SK-N-SH (cell line): ENCODE results near the gene RBBP8. TPM values are rescaled to one million over a fixed set of nuclear protein-coding genes. Genes with fewer than 3 reads are reported as not detected.

ENCODE experiments used
- CTCF ChIA-PET: fragments of 300-600, 350-600 bp; formaldehyde crosslinking; extraction: SDS; loops from one replicate; lab custom pipeline; 2021; lab: Yijun Ruan, JAX
- POLR2A ChIA-PET: fragments of 350-600 bp; sonication (Branson Sonifier 250); formaldehyde crosslinking; extraction: SDS; loops from one replicate; lab custom pipeline; 2020; ENCODE audit warnings: antibody characterized with exemption, inconsistent platforms; lab: Yijun Ruan, JAX
- DNase-seq: peaks from one replicate; pipeline ENCODE4 v3.0.0; 2012
- H2AFZ ChIP-seq: fragments of 200-600 bp; sonication (generic); 2 replicates; pipeline ENCODE4 v1.8.1; 2016; ENCODE audit warnings: antibody characterized with exemption, mild to moderate bottlenecking, low read depth
- H3F3A ChIP-seq: fragments of 200-600 bp; sonication (generic); replicated peaks from 2 replicates; pipeline ENCODE3; 2016; ENCODE audit warnings: antibody characterized with exemption, mild to moderate bottlenecking; ENCODE audit not compliant: insufficient read depth
- H3K27ac ChIP-seq, 2 experiments: fragments of 200-500 bp in 1 of 2; fragments of 200-600 bp in 1 of 2; sonication (Bioruptor generic) in 1 of 2; sonication (generic), shearing (Covaris generic) in 1 of 2; 2 replicates each; pipeline versions ENCODE4 v1.5.1 to v1.6.1; 2014 to 2016; ENCODE audit warnings: low read depth in 2 of 2, inconsistent platforms in 1 of 2, low read length in 1 of 2, mild to moderate bottlenecking in 1 of 2, mixed read lengths in 1 of 2
- H3K27me3 ChIP-seq: fragments of 200-600 bp; sonication (generic), shearing (Covaris generic); 2 replicates; pipeline ENCODE4 v1.6.1; 2016; ENCODE audit warnings: mixed run types; ENCODE audit not compliant: insufficient read depth
- H3K36me3 ChIP-seq, 2 experiments: fragments of 200-500 bp in 1 of 2; fragments of 200-600 bp in 1 of 2; sonication (Bioruptor generic) in 1 of 2; sonication (generic) in 1 of 2; replicated peaks in 1 of 2; 2 replicates each; pipeline versions ENCODE3 to v1.5.1; 2014 to 2016; ENCODE audit warnings: low read length in 1 of 2, mild to moderate bottlenecking in 1 of 2; ENCODE audit not compliant: insufficient read depth in 2 of 2, control insufficient read depth in 1 of 2
- H3K4me1 ChIP-seq, 2 experiments: fragments of 200-500 bp in 1 of 2; fragments of 200-600 bp in 1 of 2; sonication (Bioruptor generic) in 1 of 2; sonication (generic), shearing (Covaris generic) in 1 of 2; 2 replicates each; pipeline versions ENCODE4 v1.5.1 to v1.6.1; 2014 to 2016; ENCODE audit warnings: low read depth in 1 of 2, low read length in 1 of 2, mixed run types in 1 of 2; ENCODE audit not compliant: insufficient read depth in 2 of 2, control insufficient read depth in 1 of 2
- H3K4me2 ChIP-seq: fragments of 200-600 bp; sonication (generic), shearing (Covaris generic); 2 replicates; pipeline ENCODE4 v1.6.1; 2017; ENCODE audit warnings: mixed run types
- H3K4me3 ChIP-seq, 2 experiments: fragments of 200-500 bp in 1 of 2; fragments of 200-600 bp in 1 of 2; sonication (Bioruptor generic) in 1 of 2; sonication (generic), shearing (Covaris generic) in 1 of 2; 2 replicates each; pipeline versions ENCODE4 v1.5.1 to v1.8.1; 2014 to 2016; ENCODE audit warnings: low read depth in 2 of 2, inconsistent platforms in 1 of 2, low read length in 1 of 2, mild to moderate bottlenecking in 1 of 2, mixed read lengths in 1 of 2, moderate library complexity in 1 of 2
- H3K79me2 ChIP-seq: fragments of 200-600 bp; sonication (generic); 2 replicates; pipeline ENCODE4 v1.8.1; 2017; ENCODE audit warnings: mild to moderate bottlenecking; ENCODE audit not compliant: insufficient read depth
- H3K9ac ChIP-seq: fragments of 200-600 bp; sonication (generic); 2 replicates; pipeline ENCODE4 v1.6.1; 2017; ENCODE audit warnings: mixed run types
- H3K9me2 ChIP-seq: fragments of 200-600 bp; sonication (generic); 2 replicates; pipeline ENCODE4 v1.6.1; 2017; ENCODE audit warnings: mixed run types
- H3K9me3 ChIP-seq: fragments of 200-600 bp; sonication (generic); 2 replicates; pipeline ENCODE4 v1.6.1; 2017; ENCODE audit warnings: mixed run types, mild to moderate bottlenecking, moderate library complexity
- H4K20me1 ChIP-seq: fragments of 200-600 bp; sonication (generic); 2 replicates; pipeline ENCODE4 v1.6.1; 2017; ENCODE audit warnings: mild to moderate bottlenecking, mixed run types; ENCODE audit not compliant: insufficient read depth
- CHD2 ChIP-seq: fragments of 150-350 bp; IDR thresholded peaks from 2 replicates; pipeline ENCODE4 v1.6.1; 2018; ENCODE audit warnings: low read length; ENCODE audit not compliant: partially characterized antibody
- ELF1 ChIP-seq: IDR thresholded peaks from 2 replicates; pipeline ENCODE4 v1.4.0; 2012
- EZH2phosphoT487 ChIP-seq: fragments of 200-600 bp; sonication (generic); IDR thresholded peaks from 2 replicates; pipeline ENCODE4 v1.6.1; 2017; ENCODE audit warnings: low read depth, mixed run types, mild to moderate bottlenecking, antibody characterized with exemption, moderate library complexity, borderline replicate concordance
- FOXJ3 ChIP-seq: sonication (generic); formaldehyde crosslinking; IDR thresholded peaks from 2 replicates; pipeline ENCODE4 v1.5.1; 2020; ENCODE audit warnings: mild to moderate bottlenecking, missing genetic modification reagents
- FOXM1 ChIP-seq: IDR thresholded peaks from 2 replicates; pipeline ENCODE4 v1.4.0; 2012; ENCODE audit warnings: low read depth, mild to moderate bottlenecking
- GABPA ChIP-seq: IDR thresholded peaks from 2 replicates; pipeline ENCODE4 v1.4.0; 2012; ENCODE audit warnings: low read depth, mild to moderate bottlenecking
- GATA2 ChIP-seq: sonication (generic); formaldehyde crosslinking; IDR thresholded peaks from 2 replicates; pipeline ENCODE4 v1.5.0; 2020; ENCODE audit warnings: mild to moderate bottlenecking, missing genetic modification reagents
- JUND ChIP-seq: IDR thresholded peaks from 2 replicates; pipeline ENCODE4 v1.4.0; 2012
- MEF2A ChIP-seq: IDR thresholded peaks from 2 replicates; pipeline ENCODE4 v1.4.0; 2012; ENCODE audit warnings: low read depth, borderline replicate concordance
- NFIC ChIP-seq: IDR thresholded peaks from 2 replicates; pipeline ENCODE4 v1.4.0; 2012; ENCODE audit warnings: borderline replicate concordance
- RAD21 ChIP-seq: IDR thresholded peaks from 2 replicates; pipeline ENCODE4 v1.6.1; 2012; ENCODE audit warnings: mild to moderate bottlenecking, low read length
- RCOR1 ChIP-seq: fragments of 150-350 bp; IDR thresholded peaks from 2 replicates; pipeline ENCODE4 v1.6.1; 2017; ENCODE audit warnings: antibody characterized with exemption, low read length
- RXRA ChIP-seq: IDR thresholded peaks from 2 replicates; pipeline ENCODE4 v1.4.0; 2012; ENCODE audit warnings: low read depth, mild to moderate bottlenecking, borderline replicate concordance
- SIN3A ChIP-seq: IDR thresholded peaks from 2 replicates; pipeline ENCODE4 v1.6.1; 2012; ENCODE audit warnings: low read depth, mild to moderate bottlenecking, low read length, moderate library complexity, borderline replicate concordance
- SMC3 ChIP-seq: IDR thresholded peaks from 2 replicates; pipeline ENCODE4 v1.6.1; 2012; ENCODE audit warnings: low read depth, low read length, improper control_type of control experiment
- TAF1 ChIP-seq: IDR thresholded peaks from 2 replicates; pipeline ENCODE4 v1.6.1; 2012; ENCODE audit warnings: low read depth, mild to moderate bottlenecking, low read length, moderate library complexity, borderline replicate concordance
- TCF12 ChIP-seq: IDR thresholded peaks from 2 replicates; pipeline ENCODE4 v1.4.0; 2012
- YY1 ChIP-seq: IDR thresholded peaks from 2 replicates; pipeline ENCODE4 v1.4.0; 2012; ENCODE audit warnings: low read depth, mild to moderate bottlenecking
- WGBS: methylation state at CpG from one replicate; pipeline ENCODE4 v1.1.6; 2017; ENCODE audit warnings: low lambda C conversion rate; 5-methylcytosine and 5-hydroxymethylcytosine counted together
- polyA plus RNA-seq, 3 experiments: library from polyadenylated mRNA; depleted of rRNA; stranded (reverse); fragments of >200 nt; gene quantifications; 2 replicates each; pipeline ENCODE4 v1.2.3, GENCODE V29; 2012
- TF ChIP-seq, protein P1 (sequence below): fragments of 150-350 bp; IDR thresholded peaks from 2 replicates; pipeline ENCODE4 v1.6.1; 2017; ENCODE audit warnings: antibody characterized with exemption, low read length, low read depth, borderline replicate concordance
- TF ChIP-seq, protein P2 (sequence below): IDR thresholded peaks from 2 replicates; pipeline ENCODE4; 2012
- TF ChIP-seq, protein P3 (sequence below): IDR thresholded peaks from 2 replicates; pipeline ENCODE4 v1.4.0; 2012; ENCODE audit warnings: low read depth
- TF ChIP-seq, protein P4 (sequence below): fragments of 200-600 bp; sonication (generic); IDR thresholded peaks from 2 replicates; pipeline ENCODE4 v1.6.1; 2017; ENCODE audit warnings: antibody characterized with exemption, mild to moderate bottlenecking, moderate library complexity

RBBP8 gene
- polyA plus RNA-seq, 1 of the 3 experiments (the other 2 are of a cell fraction) = 9.6 TPM

DNA sequence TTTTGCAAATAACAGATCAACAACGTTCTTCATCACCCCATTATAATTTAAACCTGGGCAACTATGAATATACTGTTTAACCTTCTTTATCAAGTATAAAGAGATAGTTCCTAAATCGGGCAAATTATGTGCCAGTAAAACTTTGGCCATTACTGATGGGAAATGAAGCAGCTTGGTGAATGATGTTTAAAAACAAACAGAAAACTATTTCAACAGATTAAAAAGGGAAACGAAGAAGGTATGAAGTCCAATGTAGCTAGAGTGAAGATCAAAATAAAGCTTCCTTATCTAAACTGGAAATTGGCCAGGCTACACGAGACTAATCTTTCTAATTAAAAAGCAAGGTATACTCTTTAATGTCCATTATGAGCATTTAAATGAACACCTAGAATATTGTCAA is 6.7 kb upstream of the RBBP8 start (continued):
- TF ChIP-seq SIN3A = no peak

DNA sequence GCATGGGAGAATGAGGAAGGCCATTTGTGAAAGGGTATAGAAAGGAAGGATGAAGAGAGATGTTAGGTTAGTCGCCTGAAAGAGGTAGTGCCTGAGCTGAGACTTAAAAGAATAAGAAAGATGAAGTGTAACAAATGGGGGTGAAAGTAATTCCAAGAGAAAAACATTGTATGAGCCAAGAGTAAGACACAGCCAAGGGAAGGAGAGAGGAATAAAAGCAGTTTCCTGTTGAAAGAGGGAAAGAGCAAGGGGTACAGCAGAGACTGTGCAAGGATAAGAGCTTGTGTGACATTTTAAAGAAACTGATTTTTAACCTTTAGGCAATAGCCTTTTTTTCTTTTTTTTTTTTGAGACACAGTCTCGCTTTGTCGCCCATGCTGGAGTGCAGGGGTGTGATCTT is 4.8 kb upstream of the RBBP8 start:
- no peak for DNase-seq
- no peak overlapping the region for H3K4me2 ChIP-seq
- H3K27me3 ChIP-seq = no peaks in the 10 kb centered on the region
- no peak overlapping the region for H2AFZ ChIP-seq
- no peaks in the 10 kb centered on the region for H3K9me3 ChIP-seq
- no peaks in the 10 kb centered on the region; a peak in 2 of 4 replicates for H3K4me1 ChIP-seq
- H3K4me3 ChIP-seq = no peak overlapping the region
- ChIA-PET POLR2A (no interaction called here), CTCF (interaction anchor here (0.8 to 6.9 kb wide), 3 partner anchors 11 to 203 kb away, joined by 3 to 57 read pairs (median 44); no protein-coding TSS in a partner anchor)
- no peaks in the 10 kb centered on the region for H3K9me2 ChIP-seq
- H3K9ac ChIP-seq = no peak overlapping the region
- no peaks in the 10 kb centered on the region for H4K20me1 ChIP-seq
- 91% methylated on average over 3 of the region's 3 CpGs for WGBS
- H3K79me2 ChIP-seq = no peaks in the 10 kb centered on the region
- TF ChIP-seq ELF1 = no peak
- TF ChIP-seq, protein P1, sequence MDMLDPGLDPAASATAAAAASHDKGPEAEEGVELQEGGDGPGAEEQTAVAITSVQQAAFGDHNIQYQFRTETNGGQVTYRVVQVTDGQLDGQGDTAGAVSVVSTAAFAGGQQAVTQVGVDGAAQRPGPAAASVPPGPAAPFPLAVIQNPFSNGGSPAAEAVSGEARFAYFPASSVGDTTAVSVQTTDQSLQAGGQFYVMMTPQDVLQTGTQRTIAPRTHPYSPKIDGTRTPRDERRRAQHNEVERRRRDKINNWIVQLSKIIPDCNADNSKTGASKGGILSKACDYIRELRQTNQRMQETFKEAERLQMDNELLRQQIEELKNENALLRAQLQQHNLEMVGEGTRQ = no peak
- no peak for TF ChIP-seq GABPA
- TF ChIP-seq GATA2 = no peak
- no peak for TF ChIP-seq TAF1
- TF ChIP-seq, protein P2, sequence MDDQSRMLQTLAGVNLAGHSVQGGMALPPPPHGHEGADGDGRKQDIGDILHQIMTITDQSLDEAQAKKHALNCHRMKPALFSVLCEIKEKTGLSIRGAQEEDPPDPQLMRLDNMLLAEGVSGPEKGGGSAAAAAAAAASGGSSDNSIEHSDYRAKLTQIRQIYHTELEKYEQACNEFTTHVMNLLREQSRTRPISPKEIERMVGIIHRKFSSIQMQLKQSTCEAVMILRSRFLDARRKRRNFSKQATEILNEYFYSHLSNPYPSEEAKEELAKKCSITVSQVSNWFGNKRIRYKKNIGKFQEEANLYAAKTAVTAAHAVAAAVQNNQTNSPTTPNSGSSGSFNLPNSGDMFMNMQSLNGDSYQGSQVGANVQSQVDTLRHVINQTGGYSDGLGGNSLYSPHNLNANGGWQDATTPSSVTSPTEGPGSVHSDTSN = no peak
- TF ChIP-seq JUND = no peak
- no peak for TF ChIP-seq NFIC
- no peak for TF ChIP-seq YY1
- TF ChIP-seq, protein P3, sequence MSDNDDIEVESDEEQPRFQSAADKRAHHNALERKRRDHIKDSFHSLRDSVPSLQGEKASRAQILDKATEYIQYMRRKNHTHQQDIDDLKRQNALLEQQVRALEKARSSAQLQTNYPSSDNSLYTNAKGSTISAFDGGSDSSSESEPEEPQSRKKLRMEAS = no peak
- no peaks in the 10 kb centered on the region for H3F3A ChIP-seq
- no peaks in the 10 kb centered on the region for H3K36me3 ChIP-seq
- no peak overlapping the region for H3K27ac ChIP-seq

DNA sequence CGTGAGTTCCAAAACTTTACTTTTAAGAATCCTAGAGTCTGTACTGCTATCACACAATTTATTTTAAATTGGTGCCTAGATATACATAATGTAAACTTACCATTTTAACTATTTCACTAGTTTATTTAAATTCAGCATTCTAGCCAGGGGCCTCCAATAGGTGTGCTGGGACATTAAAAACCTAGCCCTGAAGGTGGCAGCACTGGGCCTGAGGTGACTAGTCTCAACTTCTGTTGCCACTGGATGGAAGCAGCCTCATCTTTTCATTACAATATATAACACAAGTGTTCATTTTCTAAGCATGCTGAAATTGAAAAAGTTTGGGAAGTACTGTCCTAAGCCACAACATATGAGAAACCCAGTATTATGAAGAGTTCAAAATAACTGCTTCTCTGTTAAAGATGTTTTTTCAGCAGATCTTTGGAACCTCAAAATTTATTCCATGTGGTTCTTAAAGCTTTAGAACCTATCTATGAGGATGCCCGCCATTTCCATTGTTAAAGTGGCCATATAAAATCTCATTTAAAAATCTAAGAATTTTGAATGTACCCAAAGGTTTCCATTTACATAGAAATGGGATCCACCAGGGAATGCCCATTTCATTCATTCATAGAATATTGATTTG is 2.9 kb upstream of the RBBP8 start:
- H3K9ac ChIP-seq = no peak overlapping the region
- no peak overlapping the region for H2AFZ ChIP-seq
- no peak overlapping the region for H3K4me2 ChIP-seq
- no peak overlapping the region for H3K27ac ChIP-seq
- peak; percentile 57 for DNase-seq
- peaks cover 13% of the 10 kb centered on the region for H3K79me2 ChIP-seq
- H3K9me3 ChIP-seq = no peaks in the 10 kb centered on the region
- POLR2A ChIA-PET = no interaction called here
- no peaks in the 10 kb centered on the region for H4K20me1 ChIP-seq
- no peaks in the 10 kb centered on the region for H3K36me3 ChIP-seq
- no peaks in the 10 kb centered on the region for H3F3A ChIP-seq
- H3K27me3 ChIP-seq = no peaks in the 10 kb centered on the region
- CTCF ChIA-PET = interaction anchor here (0.6 to 6.9 kb wide), 21 partner anchors 8 to 1136 kb away, joined by 3 to 57 read pairs (median 4); no protein-coding TSS in a partner anchor
- H3K9me2 ChIP-seq = no peaks in the 10 kb centered on the region
- H3K4me3 ChIP-seq = no peak overlapping the region
- H3K4me1 ChIP-seq = peaks cover 3% of the 10 kb centered on the region in 2 experiments; a peak in 3 of 4 replicates
- WGBS = 91% methylated on average over 2 of the region's 2 CpGs
- TF ChIP-seq GATA2 (no peak), EZH2phosphoT487 (no peak), MEF2A (no peak), CHD2 (no peak), TAF1 (no peak), TCF12 (no peak), ELF1 (no peak), RCOR1 (0 out of 2 replicates have a peak, but pooled peaks have one; percentile 12), RAD21 (peak; percentile 70), FOXJ3 (CRISPR knock-in tag) (no peak), SIN3A (no peak), SMC3 (peak; percentile 64), FOXM1 (no peak), RXRA (no peak)
- TF ChIP-seq, protein P4, sequence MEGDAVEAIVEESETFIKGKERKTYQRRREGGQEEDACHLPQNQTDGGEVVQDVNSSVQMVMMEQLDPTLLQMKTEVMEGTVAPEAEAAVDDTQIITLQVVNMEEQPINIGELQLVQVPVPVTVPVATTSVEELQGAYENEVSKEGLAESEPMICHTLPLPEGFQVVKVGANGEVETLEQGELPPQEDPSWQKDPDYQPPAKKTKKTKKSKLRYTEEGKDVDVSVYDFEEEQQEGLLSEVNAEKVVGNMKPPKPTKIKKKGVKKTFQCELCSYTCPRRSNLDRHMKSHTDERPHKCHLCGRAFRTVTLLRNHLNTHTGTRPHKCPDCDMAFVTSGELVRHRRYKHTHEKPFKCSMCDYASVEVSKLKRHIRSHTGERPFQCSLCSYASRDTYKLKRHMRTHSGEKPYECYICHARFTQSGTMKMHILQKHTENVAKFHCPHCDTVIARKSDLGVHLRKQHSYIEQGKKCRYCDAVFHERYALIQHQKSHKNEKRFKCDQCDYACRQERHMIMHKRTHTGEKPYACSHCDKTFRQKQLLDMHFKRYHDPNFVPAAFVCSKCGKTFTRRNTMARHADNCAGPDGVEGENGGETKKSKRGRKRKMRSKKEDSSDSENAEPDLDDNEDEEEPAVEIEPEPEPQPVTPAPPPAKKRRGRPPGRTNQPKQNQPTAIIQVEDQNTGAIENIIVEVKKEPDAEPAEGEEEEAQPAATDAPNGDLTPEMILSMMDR = peak; percentile 86
- TF ChIP-seq, protein P3 = no peak
